HG03558 (cell line): Measurements from ENCODE around the gene RGS14.
"Not testable (repeated sequence)": the region's sequence is repeated elsewhere in the genome, so short reads cannot be mapped to it uniquely, and the experiment has no call there.

Experiments used
- ATAC-seq: cut with Tn5 transposase; IDR thresholded peaks from one replicate; pipeline ENCODE4 v1.9.1; 2021; ENCODE audit warnings: moderate number of reproducible peaks; ENCODE audit not compliant: unreplicated experiment; ENCODE audit errors: extremely low read depth

Gene RGS14

DNA sequence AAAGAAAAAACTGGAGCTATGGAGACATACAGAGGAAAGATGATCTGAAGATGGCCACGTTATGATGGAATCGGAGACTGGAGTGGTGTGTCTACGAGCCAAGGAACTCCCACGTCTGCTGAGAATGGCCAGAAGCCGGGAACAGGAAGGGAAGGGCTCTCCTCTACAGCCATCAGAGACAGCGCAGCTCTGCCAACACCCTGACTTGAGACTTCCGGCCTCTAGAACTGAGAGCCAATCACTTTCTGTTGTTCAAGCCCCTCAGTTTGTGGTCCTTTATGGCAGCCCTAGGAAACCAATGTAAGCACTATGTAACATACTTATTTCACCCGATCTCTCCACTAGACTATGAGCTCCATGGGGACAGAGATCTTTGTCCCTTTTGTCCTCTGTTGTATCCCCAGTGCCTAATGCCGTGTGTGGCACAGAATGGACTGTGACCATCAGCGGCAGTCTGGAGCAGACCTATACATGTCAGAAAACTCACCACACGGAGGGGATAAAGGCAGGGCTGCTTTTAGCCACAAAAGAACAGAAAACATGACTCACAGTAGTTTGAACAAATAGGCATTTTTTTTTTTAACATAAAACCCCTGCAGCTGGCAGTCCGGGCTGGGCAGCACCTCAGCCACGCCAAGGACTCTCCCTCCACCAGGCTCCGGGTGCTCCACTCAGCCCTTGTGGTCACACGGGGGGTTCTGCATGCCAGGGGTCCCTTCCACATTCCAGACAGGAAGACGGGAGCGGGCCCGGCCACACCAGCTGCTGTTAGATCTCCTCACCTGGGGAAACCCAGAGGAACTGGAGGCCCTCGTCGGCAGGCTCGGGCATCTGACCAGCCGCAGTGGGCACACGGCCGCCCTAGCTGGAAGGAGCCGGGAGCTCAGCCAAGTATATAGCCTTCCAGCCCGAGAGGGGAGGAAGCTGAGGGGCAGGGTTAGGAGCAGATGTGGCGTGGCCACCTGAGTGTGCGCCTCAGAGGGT, 29.9 kb upstream of the RGS14 start:
- ATAC-seq: no peak

DNA sequence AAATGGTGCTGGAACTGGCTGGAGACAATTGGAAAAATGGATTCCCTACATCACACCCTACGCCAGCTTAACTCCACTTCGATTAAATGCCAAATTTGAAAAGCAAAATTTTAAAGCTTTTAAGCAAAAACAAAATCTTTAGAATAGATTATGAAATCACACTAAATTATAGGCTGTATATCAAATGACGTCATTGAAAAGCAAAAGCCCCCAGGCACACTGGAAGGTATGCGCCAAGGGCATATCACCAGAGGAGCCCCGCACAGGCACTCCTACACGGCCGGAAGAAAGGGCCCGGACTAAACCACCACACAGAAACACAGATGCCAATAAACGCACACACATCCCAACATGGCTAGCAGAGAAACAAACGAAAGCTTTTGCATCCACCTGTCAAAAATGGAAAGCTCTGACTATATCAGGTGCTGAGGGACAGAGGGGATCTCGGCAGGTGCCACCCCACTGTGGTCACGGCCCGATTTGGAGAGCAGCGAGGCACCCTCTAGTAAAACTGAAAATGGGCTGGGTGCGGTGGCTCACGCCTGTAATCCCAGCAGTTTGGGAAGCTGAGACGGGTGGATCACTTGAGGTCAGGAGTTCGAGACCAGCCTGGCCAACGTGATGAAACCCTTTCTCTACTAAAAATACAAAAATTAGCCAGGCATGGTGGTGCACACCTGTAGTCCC, 29.0 kb upstream of the RGS14 start:
- ATAC-seq: no peak

DNA sequence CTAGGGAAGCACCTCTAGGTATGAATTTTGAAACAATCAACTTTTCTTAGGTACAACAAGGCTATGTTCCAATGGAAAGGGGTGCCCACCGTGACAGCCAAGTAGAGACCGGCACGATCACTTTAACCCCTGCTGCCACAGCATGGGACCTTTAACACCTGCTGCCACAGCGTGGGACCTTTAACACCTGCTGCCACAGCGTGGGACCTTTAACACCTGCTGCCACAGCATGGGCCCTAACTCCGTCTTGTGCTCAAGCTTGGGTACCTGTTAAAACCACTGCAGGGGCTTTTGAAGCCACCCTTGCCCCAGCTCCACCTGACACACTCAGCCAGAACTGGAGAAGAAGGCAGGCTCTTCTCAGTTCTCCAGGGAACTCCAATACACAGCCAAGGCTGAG, 27.8 kb upstream of the RGS14 start:
- no peak for ATAC-seq

DNA sequence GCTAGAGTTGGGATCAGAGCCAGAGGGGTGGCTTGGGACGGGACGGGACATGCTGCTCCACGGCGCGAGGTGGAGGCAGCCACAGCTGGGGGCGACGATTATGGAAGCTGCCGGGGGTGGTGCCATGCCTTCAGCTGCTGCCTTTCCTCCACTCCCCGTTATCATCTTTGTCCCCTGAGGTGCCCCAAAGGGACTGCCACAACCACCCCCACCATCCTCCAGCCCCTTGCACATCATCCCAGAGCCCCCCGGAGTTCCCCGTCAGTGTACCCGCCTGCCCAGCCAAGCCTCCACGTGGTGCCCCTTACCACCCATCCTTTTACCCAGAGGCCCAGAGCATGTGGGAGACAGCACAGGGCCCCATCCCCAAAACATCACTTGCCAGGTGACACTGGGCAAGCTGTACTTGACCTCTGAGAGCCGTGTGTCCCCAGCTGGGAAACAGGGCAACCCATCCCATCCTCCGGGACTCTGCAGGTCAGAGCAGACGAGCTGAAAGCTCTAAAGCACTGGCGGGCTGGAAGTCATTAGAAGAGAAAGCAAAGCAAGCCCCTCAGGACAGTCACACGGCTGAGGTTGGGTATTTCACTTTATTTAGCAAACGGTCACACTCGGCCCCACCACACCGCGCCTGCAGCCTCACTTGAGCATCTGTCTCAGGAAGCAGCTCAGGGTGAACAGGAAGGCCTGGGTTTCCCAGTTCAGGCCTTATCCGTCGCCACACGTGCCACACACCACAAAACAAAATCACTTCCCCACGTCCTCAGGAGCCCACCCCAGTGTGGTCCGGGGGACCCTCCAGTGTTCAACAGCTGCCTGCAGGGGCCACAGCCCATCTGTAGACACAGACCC, 26.5 kb upstream of the RGS14 start:
- no peak for ATAC-seq

DNA sequence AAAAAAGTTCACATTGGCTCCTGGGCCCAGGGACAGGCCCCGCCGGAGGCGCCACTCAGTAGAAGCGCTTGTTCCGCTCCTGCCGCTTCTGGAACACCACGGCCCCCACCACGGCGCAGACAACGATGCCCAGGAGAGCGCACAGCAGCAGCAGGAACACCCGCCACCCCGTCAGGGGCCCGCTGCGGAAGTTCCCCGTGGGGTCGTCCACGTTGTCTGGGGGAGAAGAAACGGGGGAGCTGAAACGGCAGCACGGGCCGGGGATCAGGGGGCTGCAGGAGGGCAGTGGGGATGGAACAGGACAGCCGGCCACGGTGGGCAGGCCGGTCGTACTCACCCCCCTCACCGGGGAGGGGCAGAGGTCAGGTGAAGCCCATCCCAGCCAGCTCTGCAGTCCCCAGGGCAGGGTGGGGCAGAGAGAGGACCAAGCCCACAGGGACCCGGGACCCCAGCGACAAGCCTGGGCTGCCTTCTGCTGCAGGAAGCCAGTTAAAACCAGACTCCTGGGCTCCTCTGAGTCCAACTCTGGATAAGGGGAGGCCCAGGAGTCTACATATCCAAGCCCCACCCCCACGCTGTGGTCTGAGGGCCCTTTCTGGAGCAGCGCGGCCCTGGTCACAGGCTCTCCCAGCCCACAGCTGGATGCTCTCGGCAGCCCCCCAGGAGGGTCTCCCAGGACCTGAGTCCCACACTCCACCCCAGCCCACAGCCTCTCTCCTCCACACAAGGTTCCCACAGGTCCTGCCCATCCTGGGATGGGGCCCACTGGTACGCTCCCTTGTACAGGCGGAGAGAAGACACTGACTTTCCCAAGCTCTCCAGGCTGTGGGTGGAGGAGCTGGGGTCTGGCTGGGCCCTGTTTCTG, 25.5 kb upstream of the RGS14 start:
- ATAC-seq: no peak

DNA sequence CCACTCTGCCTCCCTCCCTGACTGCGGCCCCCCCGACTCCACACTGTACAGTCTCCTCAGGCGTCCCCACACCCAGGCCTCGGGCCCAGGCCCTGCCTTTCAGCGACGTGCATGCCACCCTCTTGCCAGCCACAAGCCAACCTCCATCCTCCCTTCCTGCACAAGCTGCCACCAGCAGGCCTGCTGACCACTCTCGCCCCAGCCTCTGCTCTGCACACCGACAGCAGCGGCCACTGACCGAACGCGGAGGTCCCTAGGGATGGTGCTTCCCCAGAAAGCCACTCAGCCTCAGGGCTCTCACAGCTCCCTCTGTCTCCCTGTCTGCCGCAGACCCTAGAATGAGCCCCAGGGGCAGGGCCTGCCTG, 24.8 kb upstream of the RGS14 start:
- no peak for ATAC-seq

DNA sequence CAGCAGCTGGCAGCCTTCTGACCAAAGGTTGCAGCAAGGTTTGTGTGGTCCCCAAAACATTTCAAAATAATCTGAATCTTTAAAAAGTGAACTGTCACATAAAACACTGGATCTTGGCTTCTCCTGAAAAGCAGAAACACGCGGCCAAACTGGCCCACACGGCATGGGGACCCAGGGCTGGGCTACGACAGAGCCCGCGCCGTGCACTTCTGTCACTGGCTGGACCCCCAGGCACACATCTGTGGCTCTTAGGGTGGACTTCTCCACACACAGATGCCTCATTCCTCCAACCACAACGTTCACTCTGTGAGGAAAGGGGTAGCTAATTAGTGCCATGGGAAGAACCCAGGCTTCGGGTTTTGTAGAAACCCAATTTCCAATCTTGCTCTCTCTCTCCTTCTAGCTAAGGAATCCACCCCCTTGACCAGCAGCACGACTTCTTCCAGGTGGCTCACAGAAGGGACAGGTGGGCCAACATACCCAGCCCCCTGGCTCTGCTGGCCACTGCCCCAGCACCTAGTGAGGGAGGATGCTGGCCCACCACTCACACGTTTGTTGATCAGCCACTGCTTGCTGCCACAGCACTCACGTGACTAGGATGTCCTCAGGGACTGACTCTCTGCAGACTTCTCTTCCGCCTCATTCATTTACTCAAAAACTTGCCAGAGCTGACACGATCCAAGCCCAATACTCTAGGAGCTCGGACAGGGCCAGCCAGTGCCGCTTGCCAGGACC, 24.1 kb upstream of the RGS14 start:
- ATAC-seq: no peak

DNA sequence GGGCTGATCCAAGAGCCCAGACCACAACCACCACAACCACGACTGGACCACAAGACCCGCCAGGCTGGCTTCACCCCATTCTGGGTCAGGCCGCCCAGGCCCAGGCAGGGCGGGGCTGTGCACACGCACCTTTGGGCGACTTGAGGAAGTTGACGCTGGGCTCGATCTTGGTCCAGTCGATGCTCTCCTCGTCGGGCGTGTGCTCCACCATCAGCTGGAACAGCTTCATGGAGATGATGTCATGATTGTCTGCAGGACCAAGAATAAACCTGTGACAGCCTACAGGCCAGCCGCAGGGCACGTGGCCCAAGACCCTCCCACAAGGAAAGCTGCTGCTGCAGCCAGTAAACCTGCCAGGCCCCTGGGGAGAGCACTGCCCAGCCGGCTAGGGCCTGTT, 23.6 kb upstream of the RGS14 start:
- ATAC-seq: no peak

DNA sequence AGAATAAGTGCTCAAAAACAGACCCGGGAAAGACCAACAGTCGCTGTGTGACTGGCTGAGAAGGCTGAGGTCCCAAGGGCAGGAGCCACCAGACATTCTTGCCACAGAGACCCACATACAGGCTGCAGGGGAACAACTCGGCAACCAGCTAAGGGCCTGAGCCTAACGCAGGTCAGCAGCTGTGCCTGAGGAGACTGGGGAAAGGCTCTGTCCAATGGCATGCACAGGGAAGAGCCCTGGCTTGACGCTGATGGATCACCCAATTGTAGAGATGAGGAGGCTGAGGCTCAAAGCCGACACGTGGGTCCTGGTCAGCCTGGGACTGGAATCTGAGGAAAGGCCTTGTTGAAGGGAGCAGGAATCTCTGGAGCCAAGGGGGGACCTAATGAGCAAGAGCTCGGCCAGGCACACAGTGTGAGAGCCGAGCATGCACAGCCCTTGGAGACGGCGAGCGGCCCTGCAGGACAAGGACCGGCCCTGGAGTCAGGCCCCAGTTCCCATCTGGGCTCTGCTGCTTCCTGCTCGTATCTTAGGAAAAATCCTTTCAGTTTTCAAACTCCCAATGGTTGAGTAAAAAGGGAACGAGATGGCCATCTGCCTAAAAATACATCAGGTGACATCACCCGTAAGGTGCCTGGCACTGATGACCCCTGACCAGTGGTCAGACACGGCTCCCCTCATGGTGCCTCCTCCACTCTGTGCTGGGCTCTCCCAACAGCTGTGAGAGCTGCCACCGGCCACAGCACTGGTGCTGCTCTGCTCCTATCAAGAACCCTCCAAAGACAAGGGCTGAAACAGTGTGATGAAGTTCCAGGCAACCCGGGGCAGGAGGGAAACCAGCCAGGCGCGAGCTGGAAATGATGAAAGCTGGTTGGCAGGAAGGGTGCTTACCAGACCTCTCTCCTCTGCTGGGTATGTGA, 22.7 kb upstream of the RGS14 start:
- ATAC-seq: no peak

DNA sequence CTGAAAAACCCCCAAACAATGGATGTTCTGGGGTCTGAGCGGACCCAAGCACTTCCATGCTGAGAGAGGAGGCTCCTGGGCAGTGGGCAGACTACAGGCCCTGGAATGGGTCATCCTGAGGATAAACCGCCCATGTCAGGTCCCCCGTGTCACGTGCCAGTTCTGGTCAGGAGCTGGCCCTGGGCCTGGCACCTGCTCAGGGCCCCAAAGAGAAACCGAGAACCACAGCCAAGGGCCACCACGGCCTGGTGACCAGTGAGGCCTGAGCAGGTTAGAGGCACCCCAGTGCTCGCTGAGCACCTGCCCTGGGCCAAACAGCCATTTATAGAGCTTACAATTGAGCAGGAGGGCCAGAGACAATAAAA, 22.0 kb upstream of the RGS14 start:
- ATAC-seq: no peak

DNA sequence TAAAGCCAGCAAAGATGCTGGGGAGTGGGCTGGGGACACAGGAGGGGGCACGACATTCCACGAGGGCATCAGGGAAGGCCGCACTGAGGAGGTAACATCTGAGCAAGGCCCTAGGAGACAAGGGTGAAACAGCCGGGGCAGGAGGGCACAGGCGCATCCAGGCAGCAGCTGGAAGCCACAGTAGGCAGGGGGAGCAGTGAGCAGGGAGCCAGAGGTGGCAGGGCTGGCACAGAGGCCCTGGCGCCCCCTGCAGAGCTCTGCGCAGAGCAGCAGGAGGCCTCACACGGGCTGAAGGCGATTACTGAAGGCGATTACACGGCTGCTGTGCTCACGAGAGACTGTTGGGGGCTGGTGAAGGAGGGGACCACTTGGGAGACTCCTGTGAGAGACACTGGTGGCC, 21.6 kb upstream of the RGS14 start:
- ATAC-seq: no peak

DNA sequence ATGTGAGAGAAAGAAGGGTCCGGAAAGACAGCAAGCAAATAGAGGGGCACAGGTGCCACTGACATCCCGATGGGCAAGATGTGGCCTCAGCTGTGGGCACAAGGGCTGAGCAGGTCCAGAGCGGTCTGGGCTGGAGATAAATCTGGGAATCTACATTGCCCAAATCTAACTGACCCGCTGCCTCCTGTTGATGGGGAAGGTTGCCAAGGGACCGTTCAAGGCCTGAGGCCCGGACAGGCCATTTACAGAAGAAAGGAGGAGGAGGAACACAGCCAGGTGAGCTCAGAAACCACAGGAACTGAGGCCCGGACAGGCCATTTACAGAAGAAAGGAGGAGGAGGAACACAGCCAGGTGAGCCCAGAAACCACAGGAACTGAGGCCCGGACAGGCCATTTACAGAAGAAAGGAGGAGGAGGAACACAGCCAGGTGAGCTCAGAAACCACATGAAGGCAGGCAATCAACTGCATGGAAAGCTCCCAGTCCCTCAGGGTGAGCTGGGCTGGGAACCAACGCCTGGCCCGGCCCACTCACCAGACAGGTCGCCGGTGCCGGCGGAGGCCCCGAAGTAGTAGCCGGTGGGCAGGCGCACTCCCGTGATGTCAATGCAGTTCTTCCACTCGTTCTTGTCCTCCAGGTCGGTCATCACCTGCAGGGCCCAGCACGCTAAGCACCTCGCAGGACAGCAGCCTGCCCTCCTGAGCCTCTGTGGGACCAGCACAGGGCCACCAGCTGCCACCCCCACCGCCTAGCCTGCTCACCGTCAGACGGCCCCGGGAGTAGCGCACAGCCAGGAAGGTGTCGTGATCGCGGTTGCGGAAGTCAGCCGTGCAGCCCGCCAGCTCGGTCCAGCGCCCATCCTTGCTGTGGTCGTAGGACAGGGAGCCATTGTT, 20.9 kb upstream of the RGS14 start:
- ATAC-seq: no peak

DNA sequence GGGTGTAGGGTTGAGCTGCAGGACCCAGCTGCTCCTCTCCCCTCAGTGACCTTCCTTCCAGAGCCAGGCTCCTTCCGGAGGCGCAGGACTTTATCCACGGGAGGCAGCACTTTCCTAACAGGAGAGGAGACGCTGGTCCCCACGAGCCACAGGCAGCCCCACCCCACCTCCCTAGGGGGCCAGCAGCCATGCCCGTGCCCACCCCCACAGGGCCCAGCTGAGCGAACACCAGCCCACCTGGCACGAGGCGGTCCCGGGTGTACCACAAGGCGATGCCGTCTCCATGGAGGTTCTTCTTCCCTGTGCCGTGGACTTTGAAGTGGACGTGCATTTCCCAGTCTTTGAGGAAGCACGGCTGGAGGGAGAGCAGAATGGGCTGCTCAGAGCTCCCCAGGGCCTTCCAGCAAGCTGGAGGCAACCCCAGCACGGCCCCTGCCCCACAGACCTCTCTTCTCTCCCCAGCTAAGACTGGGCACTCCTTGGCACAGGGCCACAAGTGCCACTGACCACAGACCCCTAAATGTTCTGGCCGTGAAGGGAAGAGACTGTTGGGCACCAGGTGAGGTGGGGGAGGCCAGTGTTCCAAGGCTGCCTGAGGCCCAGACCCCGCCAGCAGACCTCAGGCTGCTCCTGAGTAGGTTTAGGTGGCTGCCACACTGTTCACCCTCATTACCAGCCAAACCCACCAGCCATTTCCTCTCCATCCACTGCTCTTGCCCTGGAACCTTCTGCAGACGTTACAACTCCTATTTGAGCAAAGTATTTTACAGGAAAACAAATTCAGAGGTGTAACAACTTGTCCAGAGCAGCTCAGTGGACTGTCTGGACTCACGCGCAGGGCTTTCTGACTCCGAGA, 19.2 kb upstream of the RGS14 start:
- no peak for ATAC-seq

DNA sequence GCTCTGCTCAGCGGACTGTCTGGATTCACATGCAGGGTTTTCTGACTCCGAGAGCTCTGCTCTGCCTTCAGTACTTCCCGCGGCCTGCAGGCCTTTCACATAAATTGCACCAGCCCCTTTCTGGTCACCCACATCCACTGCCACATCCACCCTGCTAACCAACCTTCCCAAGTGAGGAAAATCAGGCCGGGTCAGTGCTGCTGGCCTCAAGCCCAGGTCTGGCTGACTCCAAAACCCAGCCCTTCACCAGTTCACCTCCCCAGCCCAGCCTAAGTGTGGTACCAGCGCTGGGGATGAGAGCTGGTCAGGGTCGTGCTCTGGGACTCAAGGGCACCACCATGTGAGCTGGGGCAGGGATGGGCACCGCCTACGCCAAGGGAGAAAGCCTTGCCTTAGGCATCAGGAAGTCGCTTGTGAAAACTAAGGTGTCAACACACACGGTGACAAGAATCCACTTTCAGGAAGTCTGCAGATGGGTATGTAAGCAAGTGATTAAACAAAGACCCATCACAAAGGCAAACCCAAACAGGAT, 18.6 kb upstream of the RGS14 start:
- ATAC-seq: no peak

DNA sequence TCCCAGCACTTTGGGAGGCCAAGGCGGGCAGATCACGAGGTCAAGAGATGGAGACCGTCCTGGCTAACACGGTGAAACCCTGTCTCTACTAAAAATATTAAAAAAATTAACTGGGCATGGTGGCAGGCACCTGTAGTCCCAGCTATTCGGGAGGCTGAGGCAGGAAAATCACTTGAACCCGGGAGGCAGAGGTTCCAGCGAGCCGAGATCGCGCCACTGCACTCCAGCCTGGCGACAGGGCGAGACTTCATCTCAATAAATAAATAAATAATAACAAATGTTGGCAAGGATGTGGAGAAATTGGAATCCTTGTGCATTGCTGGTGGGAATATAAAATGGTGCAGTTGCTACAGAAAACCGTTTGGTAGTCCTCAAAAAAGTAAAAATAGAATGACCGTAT, 14.7 kb upstream of the RGS14 start:
- ATAC-seq: not testable (repeated sequence)

DNA sequence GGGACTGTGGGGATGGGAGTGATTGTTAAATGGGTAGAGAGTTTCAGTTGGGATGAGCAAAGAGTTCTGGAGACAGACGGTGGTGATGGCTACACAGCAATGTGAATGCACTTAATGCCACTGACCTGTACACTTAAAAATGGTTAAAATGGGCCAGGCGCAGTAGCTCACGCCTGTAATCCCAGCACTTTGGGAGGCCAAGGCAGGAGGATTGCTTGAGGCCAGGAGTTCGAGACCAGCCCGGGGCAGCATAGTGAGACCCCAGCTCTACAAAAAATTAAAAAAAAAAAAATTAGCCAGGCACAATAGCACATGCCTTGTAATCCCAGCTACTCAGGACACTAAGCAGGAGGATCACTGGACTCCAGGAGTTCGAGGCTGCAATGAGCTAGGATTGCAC, 13.9 kb upstream of the RGS14 start:
- ATAC-seq: no peak
